ENCODE results near the gene QSOX1. TPM values are rescaled to one million over a fixed set of nuclear protein-coding genes. Genes with fewer than 3 reads are reported as not detected.
A peak's percentile ranks its signal among the peaks of the same experiment; 100 is the strongest.

QSOX1 gene
- total RNA-seq, 1 donor from 2014 or later: 56.2 TPM

DNA sequence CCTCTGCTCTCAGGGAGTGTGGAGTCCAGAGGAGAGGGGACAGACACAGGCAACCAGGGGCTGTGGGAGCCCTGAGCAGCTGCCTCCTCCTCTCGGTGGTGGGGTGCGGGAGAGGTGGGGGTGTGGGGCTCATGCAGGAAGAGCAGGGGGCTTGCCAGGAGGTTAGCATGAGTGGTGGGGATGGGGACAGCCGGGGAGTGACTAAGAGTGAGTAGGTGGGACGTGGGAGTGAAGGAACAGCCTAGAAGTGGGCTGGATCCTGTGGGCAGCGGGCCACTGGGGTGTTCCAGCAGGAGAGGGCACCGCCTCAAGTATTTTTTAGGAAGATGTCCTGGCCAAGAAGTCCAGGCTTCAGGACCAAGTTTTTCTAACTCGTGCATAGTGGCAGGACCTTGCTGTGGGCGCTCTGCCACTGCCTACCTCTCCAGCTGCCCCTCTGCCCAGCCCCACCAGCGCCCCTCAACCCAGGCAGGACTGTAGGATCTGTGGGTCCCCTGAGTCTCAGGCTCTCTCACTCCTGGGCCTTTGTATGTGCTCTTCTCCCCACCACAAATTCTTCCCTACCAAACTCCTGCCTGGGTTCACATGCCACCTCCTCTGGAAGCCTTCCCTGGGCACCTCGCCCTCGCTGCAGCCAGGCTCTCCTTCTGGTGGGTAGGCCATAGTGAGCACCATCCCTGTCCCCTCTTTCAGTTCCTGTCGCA is 56.6 kb downstream of the QSOX1 start:
- no peak overlapping the region for H3K27ac Mint-ChIP-seq
- no peak overlapping the region for H3K4me3 Mint-ChIP-seq
- H3K27me3 Mint-ChIP-seq: peaks cover 12% of the 10 kb centered on the region
- intact Hi-C loops (cut with micrococcal nuclease): no loop called here
- H3K4me1 Mint-ChIP-seq: peaks cover 15% of the 10 kb centered on the region
- no peak for DNase-seq
- H3K36me3 Mint-ChIP-seq (ENCODE audit: low read depth): no peaks in the 10 kb centered on the region
- peaks cover 4% of the 10 kb centered on the region for H3K9me3 Mint-ChIP-seq

DNA sequence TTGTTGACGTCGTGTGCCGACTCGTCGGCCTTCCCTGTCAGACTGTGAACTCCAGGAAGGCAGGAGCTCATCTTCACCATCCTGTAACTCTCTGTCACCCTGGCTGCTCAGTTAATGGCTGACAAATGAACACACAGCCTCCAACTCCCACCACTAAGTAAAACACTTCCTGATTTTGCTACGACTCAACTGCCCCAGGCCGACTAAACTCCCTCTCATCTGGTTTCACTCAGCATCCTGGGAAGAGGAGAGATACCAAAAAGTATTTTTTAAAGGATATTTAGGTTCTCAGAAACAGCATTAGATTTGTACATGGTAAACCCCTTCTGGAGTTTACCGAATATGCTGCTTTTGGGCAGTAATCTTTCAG is 57.2 kb downstream of the QSOX1 start:
- no peak overlapping the region for H3K27ac Mint-ChIP-seq
- H3K36me3 Mint-ChIP-seq (ENCODE audit: low read depth): no peaks in the 10 kb centered on the region
- intact Hi-C loops (cut with micrococcal nuclease): no loop called here
- H3K9me3 Mint-ChIP-seq: peaks cover 4% of the 10 kb centered on the region
- H3K4me1 Mint-ChIP-seq: peaks cover 15% of the 10 kb centered on the region
- no peak for DNase-seq
- peaks cover 11% of the 10 kb centered on the region for H3K27me3 Mint-ChIP-seq
- no peak overlapping the region for H3K4me3 Mint-ChIP-seq

DNA sequence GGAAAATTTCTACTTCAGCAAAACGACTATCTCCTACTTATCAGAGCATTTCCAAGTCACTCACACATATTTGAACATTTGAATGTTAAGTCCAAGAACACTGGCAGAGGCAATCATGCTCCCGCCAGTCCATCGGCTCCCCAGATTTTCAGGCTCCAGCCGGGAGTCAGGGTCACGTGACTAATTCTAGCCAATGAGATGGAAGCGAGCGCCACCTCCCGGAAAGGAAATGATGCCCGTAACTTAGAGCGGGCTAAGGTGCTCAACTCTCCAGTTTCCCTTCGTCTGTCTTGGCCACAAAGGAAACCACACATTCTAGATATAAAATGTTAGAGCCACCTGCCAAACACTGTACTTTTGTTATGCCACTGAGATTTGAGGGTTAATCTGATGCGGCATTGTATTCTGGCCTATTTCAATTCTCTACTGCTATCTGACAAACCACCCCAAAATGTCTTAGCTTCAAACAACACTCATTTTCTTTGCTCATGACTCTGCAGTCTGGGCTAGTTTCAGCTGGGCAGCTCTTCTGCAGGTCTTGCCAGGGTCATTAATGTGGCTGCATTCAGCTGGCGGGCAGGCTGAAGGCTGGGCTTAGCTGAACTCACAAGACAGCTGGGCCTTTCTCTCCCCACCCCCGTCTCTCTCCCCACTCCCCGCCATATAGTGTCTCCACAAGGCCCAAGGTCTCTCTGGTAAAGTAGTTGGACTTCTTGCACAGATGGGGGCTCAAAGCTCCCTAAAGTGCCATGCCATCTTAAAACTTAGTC is 58.9 kb downstream of the QSOX1 start:
- DNase-seq: peak; percentile 85
- Mint-ChIP-seq H3K4me3 (peak overlapping the region; percentile 53), H3K36me3 (ENCODE audit: low read depth) (no peaks in the 10 kb centered on the region), H3K27ac (no peak overlapping the region), H3K4me1 (peaks cover 15% of the 10 kb centered on the region), H3K9me3 (peaks cover 4% of the 10 kb centered on the region), H3K27me3 (peaks cover 7% of the 10 kb centered on the region)
- intact Hi-C loops (cut with micrococcal nuclease): no loop called here

DNA sequence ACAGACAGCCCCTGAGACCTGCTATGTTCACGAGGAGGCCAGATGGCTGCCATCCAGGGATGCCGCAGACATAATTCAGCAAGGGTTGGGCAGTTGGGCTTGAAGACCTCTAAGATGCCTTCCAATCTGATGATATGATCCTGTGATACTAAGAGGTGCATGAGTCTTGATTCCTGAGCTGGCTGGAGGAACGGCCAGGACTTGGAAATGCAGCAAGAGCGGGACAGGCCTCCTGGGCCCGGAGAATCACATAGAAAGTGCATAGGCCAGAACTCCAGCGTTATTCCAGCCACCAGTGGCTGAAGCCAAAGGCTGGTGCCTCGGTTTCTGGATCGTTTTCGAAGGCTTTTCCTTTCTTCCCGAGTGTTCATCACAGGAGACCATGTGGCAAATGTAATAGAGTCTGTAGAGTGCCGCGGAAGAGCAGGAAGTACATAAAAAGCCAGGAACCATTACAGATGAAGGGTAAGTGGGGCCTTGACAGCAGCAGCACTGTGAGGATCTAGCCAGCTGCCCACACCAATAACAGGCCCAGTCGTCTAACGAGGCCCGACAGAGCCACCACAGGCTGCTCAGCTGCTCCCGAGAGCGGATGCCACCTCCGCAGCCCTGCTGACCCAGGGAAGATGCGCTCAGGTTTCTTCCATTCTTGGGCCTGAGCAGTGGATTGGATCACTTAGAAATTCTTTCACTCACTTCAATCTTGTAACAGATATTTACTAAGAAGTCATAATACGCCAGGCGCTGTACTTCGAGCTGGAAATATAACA is 61.4 kb downstream of the QSOX1 start:
- intact Hi-C loops (cut with micrococcal nuclease): no loop called here
- Mint-ChIP-seq H3K27ac (no peak overlapping the region), H3K4me1 (peaks cover 15% of the 10 kb centered on the region)

DNA sequence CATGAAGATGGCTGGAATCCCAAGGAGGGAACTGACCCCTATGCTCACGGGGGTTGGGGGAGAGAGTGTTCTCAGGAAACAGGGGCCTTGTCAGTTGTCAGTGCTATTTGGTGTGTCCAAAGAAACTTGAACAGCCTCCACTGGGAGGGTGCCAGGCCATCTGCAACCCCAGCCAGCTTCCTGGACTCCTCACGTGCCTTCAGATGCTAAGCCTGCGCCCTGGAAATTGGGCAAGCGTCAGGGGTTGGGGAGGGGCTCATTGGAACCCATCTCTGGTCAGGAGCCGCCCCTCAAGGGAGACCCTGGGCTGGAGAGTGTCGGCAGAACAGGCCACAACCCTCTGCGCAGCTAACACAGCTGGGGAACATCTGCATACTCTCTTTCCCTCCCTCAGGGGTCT is 62.3 kb downstream of the QSOX1 start:
- H3K9me3 Mint-ChIP-seq: peaks cover 4% of the 10 kb centered on the region
- no peak overlapping the region for H3K27ac Mint-ChIP-seq
- peaks cover 15% of the 10 kb centered on the region for H3K4me1 Mint-ChIP-seq
- no peaks in the 10 kb centered on the region for H3K36me3 Mint-ChIP-seq (ENCODE audit: low read depth)
- H3K27me3 Mint-ChIP-seq: peaks cover 9% of the 10 kb centered on the region
- DNase-seq: no peak
- intact Hi-C loops (cut with micrococcal nuclease): no loop called here
- H3K4me3 Mint-ChIP-seq: no peak overlapping the region

More for the DNA sequence above, 61.4 kb downstream of the QSOX1 start:
- DNase-seq: no peak
- H3K4me3 Mint-ChIP-seq: no peak overlapping the region
- H3K36me3 Mint-ChIP-seq (ENCODE audit: low read depth): no peaks in the 10 kb centered on the region
- peaks cover 9% of the 10 kb centered on the region for H3K27me3 Mint-ChIP-seq
- peaks cover 4% of the 10 kb centered on the region for H3K9me3 Mint-ChIP-seq

DNA sequence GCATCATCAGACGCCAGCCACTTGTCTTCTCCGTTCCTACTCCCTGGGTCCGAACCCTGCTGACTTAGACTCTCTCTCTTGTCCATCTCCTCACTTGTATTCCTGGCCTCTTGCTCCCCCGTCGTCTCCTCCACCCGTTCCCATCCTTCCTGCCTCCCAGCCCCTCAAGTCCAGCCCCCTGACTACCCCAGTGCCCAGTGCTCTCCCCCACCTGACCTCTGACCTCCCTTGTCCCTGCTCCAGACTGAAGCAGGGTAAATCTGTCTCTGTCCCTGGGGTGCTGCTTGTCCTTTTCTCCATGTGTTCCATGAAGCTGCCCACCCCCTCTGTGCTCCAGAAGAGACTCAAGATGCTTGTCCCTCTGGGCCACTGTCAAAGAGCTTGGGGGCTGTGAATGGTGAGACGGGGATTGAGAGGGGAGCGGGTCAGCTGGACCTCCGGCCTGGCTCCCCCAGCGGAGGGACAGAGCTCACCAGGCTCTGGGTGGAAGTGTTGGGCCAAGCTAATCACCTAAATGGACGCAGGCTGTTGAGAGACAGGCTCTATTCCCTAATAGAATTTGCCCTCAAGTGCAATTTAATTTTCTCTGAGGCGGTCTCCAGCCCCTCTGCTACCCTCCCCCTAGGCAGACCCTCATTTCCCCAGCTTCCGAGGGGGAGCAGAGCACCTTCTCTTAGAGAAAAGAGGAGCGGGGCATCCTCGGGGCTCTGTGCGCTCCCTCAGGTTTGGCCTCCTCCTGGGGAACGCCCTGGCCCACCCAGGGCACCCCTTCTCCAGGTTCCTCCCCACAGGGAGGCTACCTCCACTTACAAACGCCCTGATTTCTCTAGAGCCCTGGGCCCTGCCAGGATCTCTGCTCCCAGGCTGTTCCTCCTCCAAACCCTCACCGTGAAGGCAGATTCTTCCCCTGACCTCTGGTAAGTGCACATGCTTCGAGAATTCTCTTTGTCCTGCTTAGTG is 64.4 kb downstream of the QSOX1 start:
- no peaks in the 10 kb centered on the region for H3K9me3 Mint-ChIP-seq
- H3K4me3 Mint-ChIP-seq: no peak overlapping the region
- H3K27me3 Mint-ChIP-seq: peaks cover 26% of the 10 kb centered on the region
- intact Hi-C loops (cut with micrococcal nuclease): no loop called here
- H3K4me1 Mint-ChIP-seq: peaks cover 6% of the 10 kb centered on the region
- no peak for DNase-seq
- H3K27ac Mint-ChIP-seq: no peak overlapping the region
- no peaks in the 10 kb centered on the region for H3K36me3 Mint-ChIP-seq (ENCODE audit: low read depth)

DNA sequence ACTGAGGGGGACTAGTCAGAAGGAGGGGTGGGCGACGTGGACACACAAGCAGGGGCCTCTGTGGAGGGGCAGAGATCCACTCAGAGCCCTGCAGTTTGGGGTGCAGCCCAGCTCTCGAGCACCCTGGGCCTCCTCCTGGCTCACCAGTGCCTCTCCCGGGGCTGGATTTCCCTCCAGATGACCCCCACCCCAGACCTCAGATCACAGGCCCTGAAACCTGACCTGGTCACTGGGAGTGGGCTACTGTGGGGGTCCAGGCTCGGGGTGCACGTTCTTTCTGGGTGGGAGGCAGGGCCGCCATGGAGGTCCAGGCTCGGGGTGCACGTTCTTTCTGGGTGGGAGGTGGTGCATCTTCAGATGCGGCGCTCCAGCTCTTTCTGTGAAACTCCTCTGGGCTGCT is 65.1 kb downstream of the QSOX1 start:
- intact Hi-C loops (cut with micrococcal nuclease): no loop called here
- Mint-ChIP-seq H3K27me3 (peaks cover 32% of the 10 kb centered on the region), H3K27ac (no peak overlapping the region), H3K4me3 (no peak overlapping the region), H3K9me3 (no peaks in the 10 kb centered on the region), H3K36me3 (ENCODE audit: low read depth) (no peaks in the 10 kb centered on the region), H3K4me1 (peaks cover 6% of the 10 kb centered on the region)
- DNase-seq: no peak

DNA sequence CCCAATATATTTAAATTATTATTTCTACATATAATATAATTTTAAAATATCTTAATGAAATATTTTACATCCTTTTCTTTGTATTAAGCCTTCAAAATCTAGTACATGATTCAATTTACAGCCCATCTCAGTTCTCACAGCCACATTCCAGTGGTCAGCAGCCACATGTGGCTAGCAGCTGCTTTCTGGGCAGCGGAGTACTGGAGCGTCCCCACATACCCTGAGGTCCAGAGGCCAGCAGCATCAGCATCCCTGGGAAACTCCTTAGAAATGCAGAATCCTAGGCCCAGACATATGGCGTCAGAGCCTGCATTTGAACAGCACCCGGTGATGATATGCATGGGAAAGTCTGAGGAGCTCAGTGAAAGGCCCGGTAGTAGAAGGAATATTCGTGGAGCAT is 66.8 kb downstream of the QSOX1 start:
- H3K4me3 Mint-ChIP-seq: no peak overlapping the region
- no peaks in the 10 kb centered on the region for H3K9me3 Mint-ChIP-seq
- no peaks in the 10 kb centered on the region for H3K36me3 Mint-ChIP-seq (ENCODE audit: low read depth)
- H3K27ac Mint-ChIP-seq: no peak overlapping the region
- peaks cover 45% of the 10 kb centered on the region for H3K27me3 Mint-ChIP-seq
- H3K4me1 Mint-ChIP-seq: no peaks in the 10 kb centered on the region
- no peak for DNase-seq
- intact Hi-C loops (cut with micrococcal nuclease): no loop called here

DNA sequence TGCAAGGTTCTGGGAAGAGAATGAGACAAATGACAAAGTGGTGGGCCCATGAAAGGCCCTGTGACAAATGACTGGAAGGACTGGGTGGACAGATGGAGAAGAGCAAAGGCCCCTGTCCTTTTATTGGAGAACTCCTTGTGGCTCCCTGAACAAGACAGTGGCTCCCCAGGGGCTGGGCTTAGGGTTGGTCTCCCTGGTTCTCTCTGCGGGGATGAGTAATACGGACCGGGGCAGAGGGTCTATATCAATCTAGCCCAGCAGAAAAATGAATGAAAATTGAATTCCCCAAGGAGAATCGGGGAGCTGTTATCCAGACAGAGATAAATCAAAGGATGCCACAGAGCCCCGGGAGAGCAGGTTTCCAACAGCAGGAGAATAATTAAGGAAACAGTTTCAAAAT is 70.2 kb downstream of the QSOX1 start:
- no peaks in the 10 kb centered on the region for H3K9me3 Mint-ChIP-seq
- DNase-seq: no peak
- peaks cover 69% of the 10 kb centered on the region for H3K27me3 Mint-ChIP-seq
- no peaks in the 10 kb centered on the region for H3K36me3 Mint-ChIP-seq (ENCODE audit: low read depth)
- no peak overlapping the region for H3K27ac Mint-ChIP-seq
- peaks cover 4% of the 10 kb centered on the region for H3K4me1 Mint-ChIP-seq
- intact Hi-C loops (cut with micrococcal nuclease): no loop called here
- no peak overlapping the region for H3K4me3 Mint-ChIP-seq

DNA sequence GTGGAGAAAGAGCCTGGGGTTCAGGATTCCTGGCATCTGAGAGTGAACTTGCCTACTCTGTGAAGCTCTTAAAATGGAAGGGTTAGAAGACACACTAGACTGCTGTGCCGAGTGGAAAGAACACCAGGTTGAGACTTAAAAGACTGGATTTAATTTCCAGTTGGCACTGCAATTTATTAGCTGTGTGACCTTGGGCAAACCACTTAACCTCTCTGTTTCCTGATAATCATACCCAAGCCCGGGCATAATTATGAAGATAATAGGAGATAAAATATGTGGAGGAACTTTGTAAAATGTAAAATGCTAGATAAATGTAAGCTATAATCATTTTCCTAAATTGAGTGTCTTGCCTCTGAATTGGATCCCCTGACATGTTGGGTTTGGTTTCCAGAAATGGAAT is 70.7 kb downstream of the QSOX1 start:
- Mint-ChIP-seq H3K9me3 (no peaks in the 10 kb centered on the region), H3K27me3 (peaks cover 69% of the 10 kb centered on the region), H3K36me3 (ENCODE audit: low read depth) (no peaks in the 10 kb centered on the region), H3K27ac (no peak overlapping the region), H3K4me3 (no peak overlapping the region), H3K4me1 (peaks cover 5% of the 10 kb centered on the region)
- intact Hi-C loops (cut with micrococcal nuclease): no loop called here
- no peak for DNase-seq

DNA sequence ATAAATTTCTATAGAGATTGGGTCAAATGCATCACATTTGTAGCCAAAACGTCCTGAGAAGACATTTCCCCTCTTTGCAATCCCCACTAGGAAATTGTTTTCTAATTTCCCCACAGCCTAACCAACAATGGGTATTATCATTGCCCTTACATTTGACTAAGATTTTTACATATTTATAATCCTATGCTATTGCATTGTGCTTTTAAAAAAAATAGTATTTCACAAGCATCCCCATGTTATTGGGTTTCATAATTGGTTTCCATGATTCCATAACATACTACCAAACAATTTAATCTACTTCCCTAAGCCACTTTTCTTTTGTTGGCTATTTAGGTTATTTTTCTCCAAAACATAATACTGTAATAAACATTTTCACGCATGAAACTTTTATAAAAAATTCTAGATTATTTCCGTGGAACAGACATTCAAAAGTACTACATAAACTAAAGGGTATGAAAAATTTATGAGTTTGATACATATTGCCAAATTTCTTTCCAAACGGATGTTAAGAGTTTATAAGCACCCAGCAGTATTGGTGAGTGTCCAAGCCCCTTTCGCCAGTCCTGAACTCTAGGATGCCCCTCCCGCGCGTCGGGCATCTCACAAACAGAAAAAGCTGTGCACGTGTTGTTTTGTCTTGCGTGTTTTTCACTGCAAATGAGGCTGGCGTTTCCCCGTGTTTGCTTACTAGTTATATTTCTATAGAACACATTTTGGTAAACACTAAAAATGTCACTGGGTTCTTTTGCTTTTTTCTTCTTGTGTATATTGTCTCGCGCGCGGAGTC is 73.4 kb downstream of the QSOX1 start:
- Mint-ChIP-seq H3K27me3 (peaks cover 73% of the 10 kb centered on the region), H3K4me3 (peak overlapping the region; percentile 79), H3K36me3 (ENCODE audit: low read depth) (no peaks in the 10 kb centered on the region), H3K9me3 (no peaks in the 10 kb centered on the region), H3K27ac (peak overlapping the region; percentile 41), H3K4me1 (peaks cover 13% of the 10 kb centered on the region)
- no peak for DNase-seq
- intact Hi-C loops (cut with micrococcal nuclease): no loop called here

DNA sequence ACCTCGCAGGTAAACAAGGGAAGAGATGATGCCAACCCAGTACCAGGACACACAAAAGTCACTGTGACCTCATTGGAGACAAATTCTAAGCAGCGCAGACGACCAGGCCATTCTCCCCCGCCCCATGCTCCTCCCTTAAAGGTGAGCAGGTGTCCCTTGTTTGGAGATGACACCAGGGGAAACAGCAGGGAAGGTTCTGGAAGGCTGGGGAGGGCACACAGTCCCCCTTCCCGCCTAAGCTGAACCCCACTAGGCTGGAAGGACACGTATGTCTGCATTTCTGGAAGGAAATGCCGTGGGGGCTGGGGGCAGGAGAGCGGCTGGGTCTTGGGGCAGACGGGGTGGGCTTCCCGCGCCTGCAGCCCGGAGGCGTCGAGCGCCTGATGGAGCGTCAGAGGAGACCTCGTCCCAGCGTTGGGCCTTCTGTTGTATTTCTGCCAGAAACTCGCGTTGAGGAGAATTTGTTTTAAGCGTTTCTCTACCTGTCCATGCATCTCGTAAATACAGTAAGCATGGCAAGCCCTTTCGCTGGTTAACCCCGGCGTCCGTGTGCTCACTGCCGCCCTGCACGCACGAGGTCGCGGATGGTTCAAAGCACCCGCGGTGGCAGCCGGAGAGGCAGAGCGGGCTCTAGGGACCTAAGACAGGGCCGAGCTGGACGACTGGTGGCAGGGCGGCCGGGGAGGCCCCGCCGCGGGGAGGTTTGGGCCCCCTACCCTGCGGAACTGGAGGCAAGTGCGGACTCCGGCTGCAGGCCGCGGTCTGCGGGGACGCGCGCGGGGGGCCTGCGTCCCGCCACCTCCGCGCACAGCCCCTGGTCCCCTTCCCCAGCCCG is 74.2 kb downstream of the QSOX1 start:
- no peaks in the 10 kb centered on the region for H3K9me3 Mint-ChIP-seq

More for the DNA sequence above, 74.2 kb downstream of the QSOX1 start:
- intact Hi-C loops (cut with micrococcal nuclease): no loop called here
- Mint-ChIP-seq H3K36me3 (ENCODE audit: low read depth) (no peaks in the 10 kb centered on the region), H3K27ac (peak overlapping the region; percentile 41), H3K4me1 (peaks cover 15% of the 10 kb centered on the region), H3K4me3 (peak overlapping the region; percentile 79), H3K27me3 (peaks cover 75% of the 10 kb centered on the region)
- peak; percentile 72 for DNase-seq

Measured in activated CD4-positive, alpha-beta T cell treated with anti-CD3 and anti-CD28 coated beads, Interleukin-2, amount 10 ng/mL, durations not matched to agents 24 days and 14 days (primary cell).